ENCODE data around the gene CLIP1.

Gene CLIP1

GRCh38 chr12:122322501-122322900 is 100.0 kb downstream of the CLIP1 start:
- Histone ChIP-seq H3K27me3 (ENCODE audit: control insufficient read depth, low read length) (no peaks in the 10 kb centered on the region), H3K4me1 (ENCODE audit: control insufficient read depth, low read length) (no peaks in the 10 kb centered on the region), H3K4me2 (ENCODE audit: low read length) (no peak overlapping the region), H3K9me2 (replicated peaks; ENCODE audit: control insufficient read depth, low read length) (no peaks in the 10 kb centered on the region), H4K20me1 (ENCODE audit: control insufficient read depth, insufficient read depth, low read depth, low read length) (no peaks in the 10 kb centered on the region), H3F3A (ENCODE audit: control insufficient read depth, insufficient read depth) (no peaks in the 10 kb centered on the region), H3K4me3 (ENCODE audit: low read length) (no peak overlapping the region), H3K9me3 (ENCODE audit: control insufficient read depth, insufficient read depth, low read length) (no peaks in the 10 kb centered on the region), H3K36me3 (ENCODE audit: control insufficient read depth, low read length) (peaks cover 6% of the 10 kb centered on the region; the same call in 1 of the 2 replicates), H3K79me2 (ENCODE audit: control insufficient read depth, low read length) (no peaks in the 10 kb centered on the region), H3K27ac (ENCODE audit: low read depth, low read length) (no peak overlapping the region)
- TF ChIP-seq EZH2phosphoT487 (IDR thresholded peaks at IDR 0.05; ENCODE audit: borderline replicate concordance, low read length), result no peak
- TF ChIP-seq, protein P1, sequence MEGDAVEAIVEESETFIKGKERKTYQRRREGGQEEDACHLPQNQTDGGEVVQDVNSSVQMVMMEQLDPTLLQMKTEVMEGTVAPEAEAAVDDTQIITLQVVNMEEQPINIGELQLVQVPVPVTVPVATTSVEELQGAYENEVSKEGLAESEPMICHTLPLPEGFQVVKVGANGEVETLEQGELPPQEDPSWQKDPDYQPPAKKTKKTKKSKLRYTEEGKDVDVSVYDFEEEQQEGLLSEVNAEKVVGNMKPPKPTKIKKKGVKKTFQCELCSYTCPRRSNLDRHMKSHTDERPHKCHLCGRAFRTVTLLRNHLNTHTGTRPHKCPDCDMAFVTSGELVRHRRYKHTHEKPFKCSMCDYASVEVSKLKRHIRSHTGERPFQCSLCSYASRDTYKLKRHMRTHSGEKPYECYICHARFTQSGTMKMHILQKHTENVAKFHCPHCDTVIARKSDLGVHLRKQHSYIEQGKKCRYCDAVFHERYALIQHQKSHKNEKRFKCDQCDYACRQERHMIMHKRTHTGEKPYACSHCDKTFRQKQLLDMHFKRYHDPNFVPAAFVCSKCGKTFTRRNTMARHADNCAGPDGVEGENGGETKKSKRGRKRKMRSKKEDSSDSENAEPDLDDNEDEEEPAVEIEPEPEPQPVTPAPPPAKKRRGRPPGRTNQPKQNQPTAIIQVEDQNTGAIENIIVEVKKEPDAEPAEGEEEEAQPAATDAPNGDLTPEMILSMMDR (IDR thresholded peaks at IDR 0.05; ENCODE audit: low read depth, low read length, poor library complexity, severe bottlenecking), result no peak

DNA sequence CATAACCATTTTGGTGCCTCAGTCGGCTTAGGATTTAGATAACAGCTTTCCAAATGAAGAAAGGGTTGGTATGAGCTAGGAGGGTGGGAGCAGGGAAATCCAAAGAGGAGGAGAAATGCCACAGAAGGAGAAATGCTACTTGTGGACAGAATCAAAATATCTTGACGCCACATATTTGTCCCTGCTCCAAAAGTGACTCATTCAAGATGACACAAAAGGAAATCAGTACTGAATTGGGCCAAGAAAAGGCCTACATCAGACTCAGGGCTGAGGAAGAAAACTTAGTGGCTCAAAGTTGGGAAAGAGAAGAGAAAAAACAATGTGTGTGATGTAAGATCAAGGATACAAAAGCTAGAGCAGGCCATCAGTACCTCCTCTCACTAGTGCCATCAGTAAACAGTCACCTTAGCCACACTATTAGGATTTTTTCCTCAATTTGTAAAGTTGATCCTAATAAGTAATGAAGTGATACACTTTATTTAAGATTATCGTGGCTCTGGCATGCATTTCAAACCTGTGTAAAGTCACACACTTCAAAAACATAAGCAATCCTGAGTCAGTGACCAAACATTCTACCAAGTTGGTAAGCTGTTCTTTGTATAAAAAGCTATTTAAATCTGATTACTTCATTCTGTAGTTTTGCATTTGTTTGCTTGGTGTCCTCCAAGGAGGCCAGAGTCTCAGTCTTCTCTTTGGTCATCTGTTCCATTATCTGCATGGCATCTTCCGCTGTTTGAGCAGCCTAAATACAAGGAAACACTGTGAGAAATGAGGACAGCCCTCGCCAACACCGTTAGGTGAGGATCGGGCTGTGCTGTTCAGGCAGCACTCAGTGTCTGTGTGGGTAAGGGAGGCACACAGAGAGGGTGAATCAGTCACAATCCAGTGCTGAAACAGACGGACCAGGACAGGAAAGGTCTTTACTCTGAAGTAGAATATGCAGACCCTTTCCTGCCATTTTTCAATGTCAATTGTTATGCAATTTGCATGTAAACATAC is 103.6 kb downstream of the CLIP1 start:
- no peaks in the 10 kb centered on the region for H3K9me2 ChIP-seq (replicated peaks; ENCODE audit: control insufficient read depth, low read length)
- no peak overlapping the region for H3K4me2 ChIP-seq (ENCODE audit: low read length)
- H3K9me3 ChIP-seq (ENCODE audit: control insufficient read depth, insufficient read depth, low read length), result no peaks in the 10 kb centered on the region
- no peaks in the 10 kb centered on the region for H3K4me1 ChIP-seq (ENCODE audit: control insufficient read depth, low read length)
- no peaks in the 10 kb centered on the region for H3K27me3 ChIP-seq (ENCODE audit: control insufficient read depth, low read length)
- no peak overlapping the region for H3K4me3 ChIP-seq (ENCODE audit: low read length)
- H3K36me3 ChIP-seq (ENCODE audit: control insufficient read depth, low read length), result 0 out of 2 replicates have a peak, but pooled peaks cover 3% of the 10 kb centered on the region
- no peak overlapping the region for H3K27ac ChIP-seq (ENCODE audit: low read depth, low read length)
- TF ChIP-seq, protein P1 (IDR thresholded peaks at IDR 0.05; ENCODE audit: low read depth, low read length, poor library complexity, severe bottlenecking), result no peak
- no peak for TF ChIP-seq EZH2phosphoT487 (IDR thresholded peaks at IDR 0.05; ENCODE audit: borderline replicate concordance, low read length)
- no peaks in the 10 kb centered on the region for H3F3A ChIP-seq (ENCODE audit: control insufficient read depth, insufficient read depth)
- no peaks in the 10 kb centered on the region for H3K79me2 ChIP-seq (ENCODE audit: control insufficient read depth, low read length)
- H4K20me1 ChIP-seq (ENCODE audit: control insufficient read depth, insufficient read depth, low read depth, low read length), result no peaks in the 10 kb centered on the region

DNA sequence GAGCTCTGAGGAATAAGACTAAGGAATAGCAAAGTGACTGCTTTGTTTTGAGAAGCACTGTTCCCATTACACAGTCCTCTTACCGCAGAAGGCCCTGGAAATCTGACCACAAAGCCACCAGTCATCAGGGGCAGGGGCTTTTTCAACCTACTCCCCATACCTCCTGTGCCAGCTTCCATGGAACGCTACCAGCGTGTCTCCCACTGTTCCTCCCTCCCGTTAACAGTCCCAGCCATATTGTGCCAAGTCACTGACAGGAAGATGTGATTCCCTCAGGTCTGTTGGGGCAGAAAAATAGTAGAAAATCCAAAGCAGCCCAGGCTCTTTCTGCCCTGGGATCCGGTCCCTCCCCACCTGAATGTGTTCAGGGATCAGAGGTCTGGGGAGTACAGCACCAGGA is 109.5 kb downstream of the CLIP1 start:
- Histone ChIP-seq H3K27ac (ENCODE audit: low read depth, low read length) (no peak overlapping the region), H3K9me2 (replicated peaks; ENCODE audit: control insufficient read depth, low read length) (no peaks in the 10 kb centered on the region), H3K9me3 (ENCODE audit: control insufficient read depth, insufficient read depth, low read length) (no peaks in the 10 kb centered on the region), H3K4me1 (ENCODE audit: control insufficient read depth, low read length) (no peaks in the 10 kb centered on the region), H3K4me2 (ENCODE audit: low read length) (no peak overlapping the region), H3K4me3 (ENCODE audit: low read length) (no peak overlapping the region), H3K36me3 (ENCODE audit: control insufficient read depth, low read length) (no peaks in the 10 kb centered on the region; the same call in 1 of the 2 replicates), H3K79me2 (ENCODE audit: control insufficient read depth, low read length) (no peaks in the 10 kb centered on the region), H3F3A (ENCODE audit: control insufficient read depth, insufficient read depth) (no peaks in the 10 kb centered on the region), H4K20me1 (ENCODE audit: control insufficient read depth, insufficient read depth, low read depth, low read length) (no peaks in the 10 kb centered on the region), H3K27me3 (ENCODE audit: control insufficient read depth, low read length) (no peaks in the 10 kb centered on the region)
- no peak for TF ChIP-seq EZH2phosphoT487 (IDR thresholded peaks at IDR 0.05; ENCODE audit: borderline replicate concordance, low read length)
- TF ChIP-seq, protein P1 (IDR thresholded peaks at IDR 0.05; ENCODE audit: low read depth, low read length, poor library complexity, severe bottlenecking), result no peak
